HCT116 (cell line): ENCODE data around the gene NEK5. TPM values are rescaled to one million over a fixed set of nuclear protein-coding genes. Genes with fewer than 3 reads are reported as not detected.

Experiments
- ATAC-seq: fragments of 200-7000 bp; cut with Tn5 transposase; 2 replicates; pipeline ENCODE4 v1.9.1; 2020; ENCODE audit warnings: mild to moderate bottlenecking, moderate library complexity
- BruUV-seq: library from RNA; stranded (reverse); fragments of 400-500 nt; replicated peaks from 2 replicates; lab custom pipeline; 2021; lab: Mats Ljungman, UMichigan
- CTCF ChIA-PET: fragments of 300-600 bp; sonication (Branson Sonifier 250); formaldehyde crosslinking; loops from one replicate; lab custom pipeline; 2021; ENCODE audit warnings: antibody characterized with exemption; lab: Charles Lee
- POLR2A ChIA-PET: fragments of 300-600, 350-600 bp; sonication (Branson Sonifier 250); formaldehyde crosslinking; loops from one replicate; lab custom pipeline; 2021; ENCODE audit warnings: antibody characterized with exemption; lab: Charles Lee
- RAD21 ChIA-PET, 2 experiments: fragments of 300-600 bp; sonication (Branson Sonifier 250); formaldehyde crosslinking; loops; one replicate each; lab custom pipeline; 2023; ENCODE audit warnings: low total read pairs in 2 of 2; ENCODE audit not compliant: uncharacterized antibody in 2 of 2, unreplicated experiment in 2 of 2, low non-redundant PET in 1 of 2; lab: Charles Lee
- DNase-seq: peaks from one replicate; pipeline ENCODE4 v3.0.0-alpha.2; 2010; ENCODE audit warnings: low read depth, low spot score
- H2AFZ ChIP-seq: fragments of 200-600 bp; shearing (Covaris generic), sonication (generic); 2 replicates; pipeline ENCODE4 v1.6.1; 2017; ENCODE audit warnings: low read depth, mixed run types, mixed read lengths, antibody characterized with exemption, low read length; ENCODE audit not compliant: poor library complexity, severe bottlenecking
- H3K27ac ChIP-seq: 2 replicates; pipeline ENCODE4 v1.5.1; 2012; ENCODE audit warnings: low read depth, low read length
- H3K27me3 ChIP-seq: fragments of 200-600 bp; sonication (generic); 2 replicates; pipeline ENCODE4 v1.6.1; 2016; ENCODE audit warnings: mixed run types, low read length, mixed read lengths; ENCODE audit not compliant: insufficient read depth
- H3K36me3 ChIP-seq, 2 experiments: fragments of 200-500 bp in 1 of 2; fragments of 200-600 bp in 1 of 2; sonication (Bioruptor generic) in 1 of 2; sonication (generic) in 1 of 2; 2 replicates each; pipeline versions ENCODE4 v1.5.1 to v1.6.1; 2014 to 2016; ENCODE audit warnings: low read length in 2 of 2, inconsistent platforms in 1 of 2, mixed read lengths in 1 of 2, mixed run types in 1 of 2; ENCODE audit not compliant: insufficient read depth in 2 of 2, control insufficient read depth in 1 of 2
- H3K4me1 ChIP-seq, 2 experiments: fragments of 200-600 bp in 1 of 2; sonication (generic) in 1 of 2; 2 replicates each; pipeline versions ENCODE4 v1.5.1 to v1.6.1; 2012 to 2017; ENCODE audit warnings: low read length in 2 of 2, inconsistent platforms in 1 of 2, mild to moderate bottlenecking in 1 of 2, mixed read lengths in 1 of 2, mixed run types in 1 of 2, moderate library complexity in 1 of 2; ENCODE audit not compliant: insufficient read depth in 2 of 2, control insufficient read depth in 1 of 2
- H3K4me2 ChIP-seq: fragments of 200-600 bp; sonication (generic); 2 replicates; pipeline ENCODE4 v1.6.1; 2017; ENCODE audit warnings: mixed run types, low read length, mixed read lengths
- H3K4me3 ChIP-seq, 2 experiments: fragments of 200-600 bp in 1 of 2; sonication (generic) in 1 of 2; replicated peaks in 1 of 2; 2 replicates each; pipeline ENCODE4 v1.5.1; 2011 to 2016; ENCODE audit warnings: low read length in 2 of 2, control low read depth in 1 of 2, low read depth in 1 of 2, mild to moderate bottlenecking in 1 of 2, mixed read lengths in 1 of 2, mixed run types in 1 of 2
- H3K79me2 ChIP-seq: fragments of 200-600 bp; sonication (generic); 2 replicates; pipeline ENCODE4 v1.6.1; 2017; ENCODE audit warnings: mild to moderate bottlenecking, mixed run types, low read length, moderate library complexity, mixed read lengths; ENCODE audit not compliant: insufficient read depth
- H3K9ac ChIP-seq: fragments of 200-600 bp; sonication (generic); 2 replicates; pipeline ENCODE4 v1.6.1; 2016; ENCODE audit warnings: low read length, mixed read lengths
- H3K9me2 ChIP-seq: fragments of 200-600 bp; sonication (generic), shearing (Covaris generic); 2 replicates; pipeline ENCODE4 v1.6.1; 2017; ENCODE audit warnings: mixed run types, mild to moderate bottlenecking, moderate library complexity; ENCODE audit not compliant: insufficient read depth
- H3K9me3 ChIP-seq, 2 experiments: fragments of 200-500 bp in 1 of 2; fragments of 200-600 bp in 1 of 2; sonication (Bioruptor generic) in 1 of 2; sonication (generic) in 1 of 2; 2 replicates each; pipeline ENCODE4 v1.6.1; 2014 to 2017; ENCODE audit warnings: low read length in 2 of 2, mixed read lengths in 2 of 2, inconsistent platforms in 1 of 2, low read depth in 1 of 2, mild to moderate bottlenecking in 1 of 2, mixed run types in 1 of 2, moderate library complexity in 1 of 2; ENCODE audit not compliant: control insufficient read depth in 1 of 2, insufficient read depth in 1 of 2
- H4K20me1 ChIP-seq: fragments of 200-600 bp; sonication (generic), shearing (Covaris generic); 2 replicates; pipeline ENCODE4 v1.6.1; 2017; ENCODE audit warnings: mixed run types, mild to moderate bottlenecking, moderate library complexity; ENCODE audit not compliant: insufficient read depth
- CEBPB ChIP-seq: IDR thresholded peaks from 2 replicates; pipeline ENCODE4 v1.6.1; 2012; ENCODE audit warnings: low read depth
- MAX ChIP-seq: IDR thresholded peaks from 2 replicates; pipeline ENCODE4 v1.6.1; 2012
- POLR2A ChIP-seq: IDR thresholded peaks from 2 replicates; pipeline ENCODE4 v1.7.0; 2011; ENCODE audit warnings: borderline replicate concordance; ENCODE audit not compliant: insufficient read depth, insufficient read length; ENCODE audit errors: extremely low read depth
- RAD21 ChIP-seq: IDR thresholded peaks from 2 replicates; pipeline ENCODE4 v1.6.1; 2012; ENCODE audit warnings: low read depth, mild to moderate bottlenecking
- REST ChIP-seq: IDR thresholded peaks from 2 replicates; pipeline ENCODE4 v1.6.1; 2012; ENCODE audit warnings: low read depth
- SRF ChIP-seq: IDR thresholded peaks from 2 replicates; pipeline ENCODE4 v1.6.1; 2012; ENCODE audit warnings: low read depth
- ZBTB33 ChIP-seq: IDR thresholded peaks from 2 replicates; pipeline ENCODE4 v1.6.1; 2011; ENCODE audit warnings: mild to moderate bottlenecking, low read length, moderate library complexity; ENCODE audit not compliant: insufficient replicate concordance; ENCODE audit errors: extremely low read depth
- ZNF274 ChIP-seq: fragments of 200-500 bp; sonication (Bioruptor generic); IDR thresholded peaks from 2 replicates; pipeline ENCODE4 v1.6.1; 2014; ENCODE audit warnings: mild to moderate bottlenecking, low read depth, low read length, inconsistent platforms
- intact Hi-C: fragments of 100-400 bp; cut with micrococcal nuclease; formaldehyde crosslinking; loops from 2 replicates; pipeline ENCODE4 v1.10.0; 2022
- total RNA-seq: library from RNA; stranded (reverse); gene quantifications from one replicate; pipeline ENCODE4 v1.2.1, GENCODE V29; 2021; ENCODE audit not compliant: unreplicated experiment

NEK5 gene
- total RNA-seq, 1 experiment from 2014 or later, result 1.5 TPM

GRCh38 chr13:51998723-51999509, 130.0 kb downstream of the NEK5 start:
- H3K4me1 ChIP-seq, result peaks cover 0 to 5% of the 10 kb centered on the region in 2 experiments; a peak in 1 of 4 replicates
- CTCF ChIA-PET, result no interaction called here
- H4K20me1 ChIP-seq, result no peaks in the 10 kb centered on the region
- no peaks in the 10 kb centered on the region for H3K36me3 ChIP-seq
- RAD21 ChIA-PET, result interaction anchor here in 1 of 2 experiments (1.0 kb wide), 1 partner anchor 129 kb away, joined by 3 read pairs; no protein-coding TSS in a partner anchor
- no peaks in the 10 kb centered on the region for H3K27me3 ChIP-seq
- DNase-seq (no peak), ATAC-seq (no peak)
- no peak overlapping the region for H3K27ac ChIP-seq
- no peaks in the 10 kb centered on the region for H3K9me3 ChIP-seq
- POLR2A ChIA-PET, result no interaction called here
- no TSS peak for BruUV-seq
- no peak overlapping the region for H3K4me2 ChIP-seq
- H3K9ac ChIP-seq, result no peak overlapping the region
- no peak for TF ChIP-seq MAX
- H3K9me2 ChIP-seq, result no peaks in the 10 kb centered on the region
- intact Hi-C loops, result no loop called here
- no peak overlapping the region for H2AFZ ChIP-seq
- H3K79me2 ChIP-seq, result no peaks in the 10 kb centered on the region
- H3K4me3 ChIP-seq, result no peak overlapping the region

- Histone ChIP-seq H3K9me2 (no peaks in the 10 kb centered on the region), H3K27ac (no peak overlapping the region), H3K9me3 (no peaks in the 10 kb centered on the region), H3K9ac (no peak overlapping the region), H3K4me1 (peaks cover 0 to 5% of the 10 kb centered on the region in 2 experiments; a peak in 1 of 4 replicates), H3K27me3 (no peaks in the 10 kb centered on the region), H3K4me3 (no peak overlapping the region), H3K4me2 (no peak overlapping the region), H4K20me1 (no peaks in the 10 kb centered on the region), H3K79me2 (no peaks in the 10 kb centered on the region), H2AFZ (no peak overlapping the region), H3K36me3 (no peaks in the 10 kb centered on the region)
- intact Hi-C loops, result no loop called here
- ChIA-PET RAD21 (no interaction called here), POLR2A (no interaction called here), CTCF (no interaction called here)
- BruUV-seq, result no TSS peak
- TF ChIP-seq SRF, result no peak
- TF ChIP-seq POLR2A, result no peak
- TF ChIP-seq MAX, result no peak
- no peak for TF ChIP-seq RAD21
- no peak for TF ChIP-seq ZNF274
- no peak for TF ChIP-seq ZBTB33
- TF ChIP-seq REST, result no peak
- TF ChIP-seq CEBPB, result no peak
- no peak for ATAC-seq
- no peak for DNase-seq
Measured at GRCh38 chr13:51997641-51998330, 131.1 kb downstream of the NEK5 start.
